ENCODE measurements around the gene RNF157.

The RNF157 gene

DNA sequence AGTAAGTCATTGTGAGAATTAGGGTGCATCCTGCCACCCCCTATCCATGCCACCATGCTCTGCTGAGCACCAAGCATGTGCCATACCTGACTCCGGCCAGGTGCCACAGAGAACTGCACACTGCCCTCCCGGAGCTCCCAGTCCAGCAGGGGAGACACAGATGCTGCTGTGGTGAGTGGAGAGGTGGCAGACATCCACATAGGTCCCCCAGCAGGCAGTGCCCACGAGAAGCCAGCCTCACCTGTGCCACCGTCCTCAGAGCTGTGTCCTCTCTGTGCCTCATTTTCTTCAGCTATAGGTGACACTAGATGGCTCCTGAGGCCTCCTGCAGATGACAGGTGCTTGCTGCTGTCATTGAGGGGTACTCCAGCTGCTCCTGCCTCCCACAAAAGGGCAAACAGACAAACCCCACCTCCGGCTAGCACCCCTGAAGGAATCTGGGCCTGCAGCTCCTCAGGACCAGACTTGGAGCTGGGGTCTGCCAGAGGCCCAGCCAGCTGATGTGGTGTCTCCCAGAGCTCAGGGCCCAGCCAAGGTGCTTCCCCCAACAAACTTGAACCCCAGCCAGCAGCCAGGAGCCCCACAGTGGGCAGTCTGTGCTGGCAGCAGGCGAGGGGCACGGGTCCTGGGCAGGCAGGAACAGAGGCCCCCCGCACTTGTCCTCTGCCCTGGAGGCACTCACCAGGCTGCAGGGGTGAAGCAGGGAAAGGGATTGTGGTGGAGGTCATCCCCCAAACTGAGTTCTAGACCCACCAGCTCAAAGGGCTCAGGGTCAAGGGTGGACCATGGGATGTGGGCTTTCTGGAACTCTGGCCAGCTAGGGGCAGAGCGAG, 116.3 kb downstream of the RNF157 start:
- no peak for DNase-seq (ENCODE audit: low spot score)

DNA sequence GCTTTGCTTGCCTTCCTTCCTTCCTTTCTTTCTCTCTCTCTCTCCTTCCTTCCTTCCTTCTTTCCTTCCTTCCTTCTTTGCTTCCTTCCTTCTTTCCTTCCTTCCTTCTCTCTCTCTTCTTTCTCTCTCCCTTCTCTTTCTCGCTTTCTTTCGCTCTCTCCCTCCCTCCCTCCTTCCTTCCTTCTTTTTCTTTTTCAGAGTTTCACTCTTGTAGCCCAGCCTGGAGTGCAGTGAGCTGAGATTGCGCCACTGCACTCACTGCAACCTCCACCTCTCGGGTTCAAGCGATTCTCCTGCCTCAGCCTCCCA, 117.1 kb downstream of the RNF157 start:
- no peak for DNase-seq (ENCODE audit: low spot score)

DNA sequence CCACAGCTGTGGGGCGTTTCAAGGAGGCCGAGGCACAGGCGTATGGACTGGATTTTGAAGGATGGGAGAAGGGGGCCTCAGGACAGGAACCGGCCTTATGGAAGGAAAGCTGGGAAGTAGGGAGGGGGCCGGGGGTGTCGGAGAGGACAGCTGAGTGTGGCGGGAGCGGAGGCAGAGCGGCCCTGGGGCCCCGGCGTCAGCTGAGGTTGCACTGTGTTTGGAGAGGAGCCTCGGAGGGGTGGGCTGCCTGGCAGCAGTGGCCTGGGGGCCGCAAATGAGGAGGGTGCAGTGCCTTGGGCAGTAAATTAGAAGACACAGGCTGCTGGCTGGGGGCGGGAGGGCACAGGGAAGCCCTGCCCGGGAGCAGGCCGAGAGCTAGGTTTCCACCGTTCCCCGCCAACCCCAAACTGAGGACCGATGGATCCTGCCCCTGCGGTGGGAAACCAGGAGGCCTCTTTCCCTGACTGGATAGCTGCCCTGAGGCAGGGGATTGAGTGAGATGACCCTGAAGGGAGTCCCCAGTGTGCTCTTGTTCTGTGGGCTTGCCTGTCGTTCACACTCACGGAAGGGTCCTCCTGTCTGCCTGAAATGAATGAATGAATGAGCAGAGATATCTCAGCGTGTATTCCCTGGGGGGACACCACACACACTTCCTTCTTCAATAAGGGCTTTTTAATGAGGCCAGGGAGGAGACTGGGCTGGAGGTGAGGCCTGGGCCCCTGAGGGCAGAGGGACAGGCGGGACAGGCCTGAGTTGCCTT, 117.7 kb downstream of the RNF157 start:
- no peak for DNase-seq (ENCODE audit: low spot score)

DNA sequence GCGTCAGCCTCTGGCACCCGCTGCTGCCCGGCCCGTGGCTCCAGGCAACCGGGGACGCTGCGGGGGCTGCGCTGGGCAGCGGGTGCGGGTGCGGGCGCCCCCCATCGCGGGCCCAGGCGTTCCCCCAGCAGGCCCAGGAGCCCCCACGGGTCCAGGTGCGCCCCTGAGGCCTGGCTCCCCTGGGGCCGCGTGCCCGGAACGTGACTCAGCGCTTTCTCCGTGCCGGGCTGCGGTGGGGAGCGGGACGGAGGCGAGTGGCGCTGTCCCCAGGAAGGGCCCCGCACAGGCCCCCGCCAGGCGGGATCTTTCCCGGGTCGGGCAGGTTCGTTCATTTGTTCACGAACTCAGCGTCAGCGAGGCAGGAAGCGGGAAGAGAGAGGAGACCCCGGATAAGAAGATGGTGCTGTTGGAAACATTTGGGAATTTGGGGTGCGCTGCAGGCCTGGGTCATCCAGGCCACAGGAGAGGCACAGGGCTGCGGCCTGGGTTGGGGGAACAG, 118.3 kb downstream of the RNF157 start:
- no peak for DNase-seq (ENCODE audit: low spot score)

DNA sequence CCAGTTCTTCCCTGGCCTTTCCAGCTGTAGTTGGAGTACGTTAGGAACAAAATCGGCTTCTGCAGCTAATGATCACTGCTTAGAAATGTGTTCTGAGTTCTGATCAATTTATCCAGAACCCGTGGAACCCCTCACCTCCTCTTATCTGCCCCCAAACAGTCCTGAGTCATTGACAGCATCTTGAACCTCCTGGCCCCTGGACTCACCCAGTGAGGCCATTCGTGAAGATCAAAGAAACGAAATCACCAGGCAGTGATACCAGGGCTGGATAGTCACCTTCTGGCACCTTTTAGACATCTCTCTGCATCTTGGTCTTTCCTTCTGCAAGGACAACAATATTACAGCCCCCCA, 119.7 kb downstream of the RNF157 start:
- no peak for DNase-seq (ENCODE audit: low spot score)

DNA sequence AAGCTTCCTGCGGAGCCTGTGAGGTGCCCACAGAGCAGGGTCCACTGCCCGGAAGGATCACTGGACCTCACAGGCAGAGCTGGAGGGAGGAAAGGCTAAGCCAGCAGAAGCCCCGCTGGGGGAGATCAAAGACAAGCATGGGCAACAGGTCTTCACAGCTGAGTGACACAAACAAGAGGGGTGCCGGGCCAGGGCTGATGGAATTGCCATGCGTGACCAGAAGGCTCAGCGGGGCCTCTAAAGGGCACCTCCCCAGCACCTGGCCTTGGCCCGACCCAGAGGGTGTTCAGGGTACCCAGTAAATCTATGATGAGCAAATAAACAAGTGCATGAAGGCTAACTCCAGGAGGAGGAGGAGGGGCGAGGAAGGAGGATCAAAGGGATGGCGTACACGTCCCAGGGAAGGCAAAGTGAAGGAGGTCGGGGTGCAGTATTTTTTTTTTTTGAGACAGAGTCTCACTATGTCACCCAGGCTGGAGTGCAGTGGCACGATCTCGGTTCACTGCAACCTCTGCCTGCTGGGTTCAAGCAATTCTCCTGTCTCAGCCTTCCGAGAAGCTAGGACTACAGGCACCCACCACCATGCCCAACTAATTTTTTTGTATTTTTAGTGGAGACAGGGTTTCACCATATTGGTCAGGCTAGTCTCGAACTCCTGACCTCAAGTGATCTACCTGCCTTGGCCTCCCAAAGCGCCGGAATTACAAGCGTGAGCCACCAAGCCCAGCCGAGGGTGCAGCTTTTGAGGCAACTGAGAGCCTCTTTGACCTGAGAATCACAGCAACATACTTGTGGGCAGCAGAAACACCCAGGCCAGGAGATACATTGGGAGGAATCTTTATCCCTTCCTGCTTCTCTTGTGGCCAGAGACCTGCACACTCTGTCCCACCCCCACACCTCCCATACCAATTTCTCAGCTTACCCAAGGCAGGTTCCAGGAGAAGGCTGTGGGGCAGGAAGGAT, 120.6 kb downstream of the RNF157 start:
- DNase-seq (ENCODE audit: low spot score): no peak

DNA sequence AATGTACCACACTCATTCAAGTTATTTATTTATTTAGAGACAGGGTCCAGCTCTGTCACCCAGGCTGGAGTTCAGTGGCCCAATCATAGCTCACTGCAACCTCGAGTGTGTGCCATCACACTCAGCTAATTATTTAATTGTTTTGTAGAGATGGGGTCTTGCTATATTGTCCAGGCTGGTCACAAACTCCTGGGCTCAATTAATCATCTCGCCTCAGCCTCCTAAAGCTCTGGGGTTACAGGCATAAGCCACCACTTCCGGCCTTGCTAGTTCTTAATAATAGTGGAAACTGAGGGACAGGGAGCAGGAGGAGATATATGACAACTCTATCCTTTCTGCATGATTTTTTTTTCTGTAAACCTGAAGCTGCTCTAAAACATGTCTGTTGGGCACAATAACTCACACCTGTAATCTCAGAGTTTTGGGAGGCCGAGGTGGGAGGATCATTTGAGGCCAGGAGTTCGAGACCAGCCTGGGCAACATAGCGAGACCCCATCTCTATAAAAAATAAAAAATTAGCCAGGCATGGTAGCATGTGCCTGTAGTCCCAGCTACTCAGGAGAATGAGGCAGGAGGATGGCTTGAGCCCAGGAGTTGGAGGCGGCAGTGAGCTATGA, 125.0 kb downstream of the RNF157 start:
- DNase-seq (ENCODE audit: low spot score): no peak

DNA sequence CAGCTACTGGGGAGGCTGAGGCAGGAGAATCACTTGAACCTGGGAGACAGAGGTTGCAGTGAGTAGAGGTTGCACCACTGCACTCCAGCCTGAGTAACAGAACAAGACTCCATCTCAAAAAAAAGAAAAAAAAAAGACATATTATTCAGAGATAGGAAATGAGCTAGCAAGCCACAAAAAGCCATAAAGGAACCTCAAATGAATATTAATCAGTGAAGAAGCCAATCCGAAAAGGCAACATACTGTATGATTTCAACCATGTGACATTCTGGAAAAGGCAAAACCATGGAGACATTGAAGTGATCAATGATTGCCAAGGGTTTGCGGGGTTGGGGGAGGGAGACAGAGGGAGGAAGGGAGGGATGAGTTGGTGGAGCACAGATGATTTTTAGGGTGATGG, 128.3 kb downstream of the RNF157 start:
- DNase-seq (ENCODE audit: low spot score): no peak

DNA sequence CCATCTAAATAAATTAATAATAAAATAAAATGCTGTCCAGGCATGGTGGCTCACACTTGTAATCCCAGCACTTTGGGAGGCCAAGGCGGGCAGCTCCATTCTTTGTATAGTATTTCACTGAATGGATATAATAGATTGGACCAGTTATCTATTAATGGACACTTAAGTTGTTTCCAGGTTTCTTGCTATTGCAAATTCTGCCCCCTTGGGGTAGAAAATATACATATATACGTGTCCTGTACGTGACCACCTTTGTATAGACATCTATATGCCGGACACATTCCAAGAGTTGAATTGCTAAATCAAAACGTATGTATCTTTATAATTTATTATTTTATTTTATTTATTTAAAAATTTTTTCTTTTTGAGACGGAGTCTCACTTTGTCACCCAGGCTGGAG, 132.8 kb downstream of the RNF157 start:
- DNase-seq (ENCODE audit: low spot score): no peak

DNA sequence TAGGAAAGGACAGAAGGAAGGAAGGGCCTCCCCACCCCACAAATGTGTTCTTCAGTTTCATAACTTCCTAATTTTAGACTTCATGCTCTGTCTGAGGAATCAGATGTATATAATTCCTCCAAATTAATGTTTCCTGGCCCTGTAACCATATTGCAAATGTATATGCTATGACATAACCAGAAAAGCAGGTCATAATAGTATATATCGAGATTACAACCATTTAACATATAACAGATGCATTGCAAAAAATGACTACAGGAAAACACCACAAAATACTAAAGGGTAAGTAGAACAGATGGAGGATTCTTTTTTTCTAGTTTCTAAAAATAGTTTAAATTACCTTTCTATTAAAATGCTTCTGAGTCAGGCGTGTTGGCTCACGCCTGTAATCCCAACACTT, 133.6 kb downstream of the RNF157 start:
- peak; percentile 28 for DNase-seq (ENCODE audit: low spot score)

DNA sequence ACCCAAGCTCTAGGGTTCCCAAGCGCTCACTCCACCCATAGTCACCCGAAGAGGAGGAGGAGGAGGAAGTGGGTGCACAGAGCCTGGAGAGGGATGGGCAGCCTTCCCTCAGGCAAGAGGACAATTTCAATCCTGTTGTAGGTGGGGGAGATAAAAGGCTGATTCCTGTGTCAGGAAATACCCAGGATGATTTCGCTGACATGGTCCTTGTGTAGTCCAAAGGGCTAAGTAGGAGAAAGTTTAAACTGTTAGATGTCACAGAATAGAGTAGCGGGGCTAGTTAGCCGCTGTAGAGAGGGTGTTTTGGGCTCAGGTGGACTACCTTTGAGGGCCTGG, 135.4 kb downstream of the RNF157 start:
- no peak for DNase-seq (ENCODE audit: low spot score)

DNA sequence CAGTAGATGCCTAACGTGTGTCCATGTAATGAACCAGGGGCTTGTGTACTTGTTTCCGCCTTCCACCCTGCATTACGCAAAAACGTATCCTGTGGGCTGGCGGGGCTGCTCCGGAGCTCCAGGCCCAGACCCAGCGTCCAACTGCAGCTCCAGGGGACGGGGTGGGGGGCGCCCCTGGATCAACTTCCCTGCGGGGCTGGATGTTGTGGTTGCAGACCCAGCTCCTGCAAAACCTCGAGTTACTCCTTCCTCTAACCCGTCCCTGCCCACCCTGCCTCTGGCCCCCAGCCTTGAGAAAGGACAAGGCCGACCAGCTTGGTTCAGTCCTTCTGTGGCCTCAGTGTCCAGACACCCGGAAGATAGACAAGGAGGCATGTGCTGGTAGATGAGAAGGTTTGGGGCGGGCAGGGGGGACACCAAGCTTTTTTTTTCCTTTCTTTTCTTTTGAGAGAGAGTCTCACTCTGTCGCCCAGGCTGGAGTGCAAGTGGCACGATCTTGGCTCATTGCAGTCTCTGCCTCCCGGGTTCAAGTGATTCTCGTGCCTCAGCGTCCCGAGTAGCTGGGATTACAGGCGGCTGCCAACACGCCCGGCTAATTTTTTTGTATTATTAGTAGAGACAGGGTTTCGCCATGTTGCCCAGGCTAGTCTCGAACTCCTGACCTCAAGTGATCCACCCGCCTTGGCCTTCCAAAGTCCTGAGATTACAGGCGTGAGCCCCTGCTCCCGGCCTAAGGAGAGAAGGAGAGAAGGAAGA, 136.0 kb downstream of the RNF157 start:
- no peak for DNase-seq (ENCODE audit: low spot score)

DNA sequence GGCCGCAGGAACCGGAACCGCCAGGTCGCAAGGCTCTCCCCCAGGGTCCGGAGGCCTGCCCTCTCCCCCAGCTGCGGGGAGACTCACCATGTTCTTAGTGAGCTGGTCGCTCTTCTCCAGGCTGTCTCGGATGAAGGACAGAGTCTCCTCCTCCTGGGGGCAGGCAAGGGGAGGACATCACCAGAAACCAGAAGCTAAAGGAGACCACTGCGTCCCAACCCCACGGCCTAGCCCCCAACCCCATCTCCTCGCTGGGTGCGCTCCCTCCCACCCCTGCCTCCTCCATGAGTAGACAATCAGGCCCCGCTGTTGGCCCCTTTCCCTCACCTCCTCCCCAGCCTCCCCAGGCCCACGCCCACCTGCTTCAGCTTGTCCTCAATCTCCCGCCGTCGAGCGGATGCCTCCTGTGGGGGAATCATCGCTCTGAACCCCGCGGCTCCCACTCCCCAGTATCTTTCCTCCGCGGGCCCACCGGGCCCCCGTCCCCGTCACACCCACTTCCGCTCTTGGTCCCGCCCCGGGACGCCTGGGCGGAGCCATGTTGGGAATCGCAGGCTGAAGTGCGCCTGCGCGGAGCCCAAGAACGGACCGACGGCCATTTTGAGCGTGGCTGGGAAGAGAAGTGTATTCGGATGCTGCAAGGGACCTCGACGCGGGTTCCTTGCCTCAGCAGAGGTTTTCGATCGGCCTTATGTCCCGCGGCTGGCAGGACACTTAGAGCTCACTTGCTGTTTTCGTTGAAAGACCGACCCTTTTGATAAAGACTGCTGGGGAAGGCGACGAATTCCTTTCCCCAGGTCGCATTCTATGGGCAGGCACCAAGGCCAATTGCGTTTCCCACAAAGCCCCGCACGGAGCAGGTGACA, 136.8 kb downstream of the RNF157 start, which contains the start of gene EXOC7:
EXOC7 (minus strand) TSS at position 514 of the 866 bp plus-strand sequence; CDS start at position 419, 95 bp downstream.
- DNase-seq (ENCODE audit: low spot score): peak; percentile 93

DNA sequence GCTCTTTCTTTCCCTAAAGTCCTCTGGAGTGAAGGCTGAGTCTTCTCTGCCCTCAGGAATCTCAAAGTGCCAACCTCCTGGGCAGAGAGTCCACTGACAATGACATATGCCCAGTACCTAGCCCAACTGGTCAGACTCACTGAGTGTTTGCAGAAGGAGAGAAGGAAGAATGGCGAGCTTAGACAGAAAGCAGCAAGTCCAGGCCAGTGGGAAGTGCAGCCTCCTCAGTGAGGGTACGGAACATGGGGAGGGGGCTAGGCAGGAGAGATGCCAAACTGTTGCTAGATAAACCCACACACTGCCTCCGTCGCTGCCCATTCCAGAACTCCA, 137.4 kb downstream of the RNF157 start:
- DNase-seq (ENCODE audit: low spot score): no peak

DNA sequence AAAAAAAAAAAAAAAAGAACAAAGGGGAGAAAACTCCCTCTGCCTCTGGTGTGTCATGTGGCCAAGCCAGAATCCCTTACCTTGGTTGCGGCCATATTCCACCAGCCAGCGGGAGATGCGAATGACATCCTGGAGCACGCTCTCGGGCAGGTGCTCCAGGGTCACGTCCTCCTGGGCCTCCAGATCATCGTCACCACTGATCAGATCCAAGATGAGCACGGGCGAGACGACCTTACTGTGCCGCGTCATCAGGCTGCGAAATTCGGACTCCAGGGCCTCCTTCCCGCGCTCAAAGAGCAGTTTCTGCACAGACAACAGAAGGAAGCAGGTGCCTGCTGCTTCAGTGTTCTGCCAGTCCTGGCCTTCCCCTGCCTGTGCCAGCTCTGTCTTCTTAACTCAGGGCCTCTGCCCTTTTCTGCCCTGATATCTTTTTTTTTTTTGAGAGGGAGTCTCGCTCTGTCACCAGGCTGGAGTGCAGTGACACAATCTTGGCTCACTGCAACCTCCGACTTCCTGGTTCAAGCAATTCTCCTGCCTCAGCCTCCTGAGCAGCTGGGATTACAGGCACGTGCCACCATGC, 142.5 kb downstream of the RNF157 start:
- DNase-seq (ENCODE audit: low spot score): no peak

DNA sequence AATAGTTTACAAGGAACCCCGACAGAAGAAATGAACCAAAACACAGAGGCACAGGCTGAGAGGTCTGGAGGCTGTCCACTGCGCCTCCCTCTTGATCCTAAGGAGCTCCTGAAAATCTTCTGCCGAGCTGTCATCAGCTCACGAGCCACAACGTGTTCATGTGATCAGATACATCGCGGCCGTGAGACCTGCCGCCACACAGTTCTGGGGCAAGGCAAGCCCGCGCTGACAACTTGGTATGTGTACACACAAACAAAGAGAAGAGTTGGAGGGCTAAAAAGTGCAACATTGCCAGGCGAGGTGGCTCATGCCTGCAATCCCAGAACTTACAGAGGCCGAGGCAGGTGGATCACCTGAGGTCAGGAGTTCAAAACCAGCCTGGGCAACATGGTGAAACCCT, 144.3 kb downstream of the RNF157 start:
- no peak for DNase-seq (ENCODE audit: low spot score)

DNA sequence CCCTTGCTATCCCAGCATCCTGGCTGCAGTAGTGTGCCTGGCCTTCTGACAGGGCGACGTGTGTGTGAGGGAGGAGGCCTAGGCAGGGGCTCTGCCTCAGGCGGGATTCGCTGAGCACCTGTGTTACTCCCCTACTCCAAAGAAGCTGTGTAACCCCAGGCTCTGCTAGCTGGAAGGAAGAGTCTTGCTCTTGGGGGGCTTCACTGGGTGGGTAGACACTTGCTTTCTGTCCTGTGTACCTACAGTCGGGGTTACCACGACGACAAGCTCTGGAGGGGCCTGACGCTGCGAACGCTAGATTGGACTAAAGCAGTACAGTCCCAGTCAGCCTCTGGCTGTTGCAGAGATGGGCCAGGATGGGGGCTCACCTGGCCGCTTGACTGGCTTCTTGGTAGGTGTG, 146.2 kb downstream of the RNF157 start:
- DNase-seq (ENCODE audit: low spot score): no peak

DNA sequence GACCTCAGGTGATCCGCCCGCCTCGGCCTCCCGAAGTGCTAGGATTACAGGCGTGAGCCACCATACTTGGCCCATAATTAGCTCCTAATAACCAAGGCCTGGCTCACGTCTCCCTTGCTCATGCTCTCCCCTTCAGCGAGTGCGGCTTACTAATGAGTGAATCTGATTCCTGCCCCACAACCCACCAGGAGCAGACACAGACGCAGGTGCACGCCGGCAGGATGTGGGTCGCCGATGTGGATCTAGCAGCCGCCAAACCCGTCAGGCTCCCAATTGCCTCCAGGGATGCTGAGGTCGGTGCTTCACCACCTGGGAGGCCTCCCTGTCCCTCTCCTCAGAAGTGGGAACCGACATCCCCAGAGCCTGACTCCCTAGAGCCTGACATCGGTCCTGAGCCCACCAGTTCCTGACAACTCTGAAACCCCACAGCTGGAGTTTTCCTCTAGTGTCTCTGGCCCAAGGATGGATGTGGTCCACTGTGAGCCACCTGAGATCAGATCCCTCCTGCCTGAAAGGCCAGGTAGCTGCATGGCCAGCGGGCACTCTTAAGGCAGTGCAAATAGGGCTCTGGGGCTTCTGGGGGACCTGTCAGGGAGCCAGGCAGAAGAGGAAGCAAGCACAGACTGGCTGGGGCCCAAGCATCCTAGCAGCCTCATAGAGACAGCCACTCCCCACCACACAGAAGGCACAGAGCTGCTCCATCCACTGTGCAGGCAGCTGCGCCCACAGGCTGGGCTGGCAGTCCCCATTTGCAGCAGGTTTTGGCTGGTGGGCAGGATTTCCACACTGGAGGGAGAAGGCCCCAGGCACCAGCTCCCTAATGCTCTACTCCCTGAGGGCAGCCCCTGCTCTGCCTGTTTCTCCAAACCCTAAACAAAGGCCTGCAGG, 147.5 kb downstream of the RNF157 start:
- no peak for DNase-seq (ENCODE audit: low spot score)
